ENCODE results near the gene MN1.
"Not testable (repeated sequence)": the region's sequence is repeated elsewhere in the genome, so short reads cannot be mapped to it uniquely, and the experiment has no call there.

MN1 gene

GRCh38 chr22:27755521-27756211, 45.9 kb downstream of the MN1 start:
- DNase-seq, result peak; percentile 4

GRCh38 chr22:27754888-27755480, 46.6 kb downstream of the MN1 start:
- no peak for DNase-seq

- peak; percentile 30 for DNase-seq
Observed at GRCh38 chr22:27754247-27754887, 47.2 kb downstream of the MN1 start.

GRCh38 chr22:27752771-27753170, 48.8 kb downstream of the MN1 start:
- DNase-seq, result no peak

GRCh38 chr22:27752141-27752540, 49.4 kb downstream of the MN1 start:
- no peak for DNase-seq

GRCh38 chr22:27751277-27752070, 50.1 kb downstream of the MN1 start:
- DNase-seq, result no peak

GRCh38 chr22:27750584-27751265, 50.8 kb downstream of the MN1 start:
- no peak for DNase-seq

GRCh38 chr22:27749597-27750225, 51.8 kb downstream of the MN1 start:
- no peak for DNase-seq

GRCh38 chr22:27748751-27749191, 52.8 kb downstream of the MN1 start:
- DNase-seq, result no peak

GRCh38 chr22:27748349-27748748, 53.2 kb downstream of the MN1 start:
- no peak for DNase-seq

GRCh38 chr22:27747396-27748221, 53.9 kb downstream of the MN1 start:
- DNase-seq, result no peak

- no peak for DNase-seq
Observed at GRCh38 chr22:27746918-27747317, 54.6 kb downstream of the MN1 start.

- no peak for DNase-seq
Observed at GRCh38 chr22:27745809-27746208, 55.7 kb downstream of the MN1 start.

GRCh38 chr22:27745154-27745553, 56.4 kb downstream of the MN1 start:
- DNase-seq, result no peak

GRCh38 chr22:27744078-27744477, 57.5 kb downstream of the MN1 start:
- DNase-seq, result not testable (repeated sequence)

GRCh38 chr22:27740202-27740748, 61.3 kb downstream of the MN1 start:
- DNase-seq, result no peak

- no peak for DNase-seq
Observed at GRCh38 chr22:27737521-27737920, 64.0 kb downstream of the MN1 start.

- DNase-seq, result no peak
Observed at GRCh38 chr22:27734066-27734465, 67.5 kb downstream of the MN1 start.

GRCh38 chr22:27732841-27733240, 68.7 kb downstream of the MN1 start:
- DNase-seq, result no peak

GRCh38 chr22:27732391-27732790, 69.2 kb downstream of the MN1 start:
- no peak for DNase-seq

- no peak for DNase-seq
Observed at GRCh38 chr22:27731621-27732020, 69.9 kb downstream of the MN1 start.
